ENCODE results near the gene RAPGEF1. TPM values are rescaled to one million over a fixed set of nuclear protein-coding genes. Genes with fewer than 3 reads are reported as not detected.

Gene RAPGEF1
- total and polyA plus RNA-seq, 2 donors (not counting 3 experiments of a cell fraction or from before 2014, with no cell fraction given): 50.0 to 124 TPM

DNA sequence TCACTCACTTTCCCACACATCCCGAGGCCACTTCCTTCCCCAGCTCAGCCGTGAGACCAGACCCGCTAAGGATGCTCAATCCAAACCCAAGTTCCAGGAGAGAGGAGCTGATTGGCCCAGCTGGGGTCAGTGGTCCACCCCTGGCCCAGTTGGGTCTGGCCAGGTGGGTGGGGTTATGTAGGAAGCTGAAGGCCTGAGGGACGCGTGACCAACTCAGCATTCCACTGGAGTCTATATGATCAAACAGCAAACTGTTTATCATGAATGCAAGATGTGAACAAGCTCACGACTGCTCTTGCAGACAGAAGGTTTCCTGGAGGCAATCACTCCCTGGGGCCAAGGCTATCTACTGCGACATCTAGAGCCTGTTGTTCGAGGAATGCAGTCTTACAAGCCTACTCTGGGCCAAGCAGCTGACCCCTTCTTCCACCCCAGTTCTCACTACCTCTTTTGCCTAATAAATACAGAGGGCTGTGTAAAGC, 4.9 kb upstream of the RAPGEF1 start:
- Histone ChIP-seq H3K4me3 (replicated peaks in 1 of 3; ENCODE audit: insufficient read depth in 1 of 3, low read depth in 1 of 3, low read length in 3 of 3) (no peak overlapping the region), H4K20me1 (replicated peaks; ENCODE audit: control insufficient read depth, extremely low read depth, insufficient read depth, low read length) (no peaks in the 10 kb centered on the region), H3K9me3 (replicated peaks; ENCODE audit: control insufficient read depth, insufficient read depth, low read length) (no peaks in the 10 kb centered on the region), H3K9ac (replicated peaks; ENCODE audit: extremely low read depth, insufficient read depth, low read length) (no peak overlapping the region), H3K4me1 (ENCODE audit: control insufficient read depth, extremely low read depth, insufficient read depth, low read length) (no peaks in the 10 kb centered on the region), H3K9me1 (replicated peaks; ENCODE audit: control insufficient read depth, extremely low read depth, insufficient read depth, low read length) (no peaks in the 10 kb centered on the region), H3K36me3 (ENCODE audit: control insufficient read depth in 2 of 2, extremely low read depth in 1 of 2, insufficient read depth in 2 of 2, low read length in 2 of 2) (no peaks in the 10 kb centered on the region), H3K27me3 (ENCODE audit: control insufficient read depth in 2 of 2, insufficient read depth in 2 of 2, low read length in 2 of 2) (no peaks in the 10 kb centered on the region), H3K4me2 (ENCODE audit: insufficient read depth, low read length) (no peak overlapping the region), H2AFZ (ENCODE audit: low read depth, low read length) (no peak overlapping the region), H3K79me2 (ENCODE audit: control insufficient read depth, insufficient read depth, low read length) (no peaks in the 10 kb centered on the region), H3K27ac (ENCODE audit: insufficient read depth, low read depth, low read length) (no peak overlapping the region)
- ChIA-PET POLR2A (no interaction called here), CTCF (interaction anchor here (0.8 to 10.0 kb wide), 7 partner anchors 9 to 516 kb away, joined by 3 to 89 read pairs (median 3); no protein-coding TSS in a partner anchor)
- FAIRE-seq: no peak
- DNase-seq (ENCODE audit: low read depth, low spot score): no peak
- no TSS peak for BruUV-seq (replicated peaks)
- TF ChIP-seq MYC (IDR thresholded peaks at IDR 0.05; ENCODE audit: low read depth, low read length) (no peak), GATA2 (IDR thresholded peaks at IDR 0.05; ENCODE audit: insufficient read depth, insufficient read length, low read depth, low read length) (no peak), POLR2AphosphoS5 (IDR thresholded peaks at IDR 0.05; ENCODE audit: insufficient read depth, low read depth, low read length) (no peak), MAX (IDR thresholded peaks at IDR 0.05; ENCODE audit: insufficient read depth, insufficient read length) (no peak), JUN (IDR thresholded peaks at IDR 0.05; ENCODE audit: borderline replicate concordance, insufficient read depth, insufficient read length, low read depth) (no peak), EZH2 (IDR thresholded peaks at IDR 0.05; ENCODE audit: borderline replicate concordance, low read depth, low read length, severe bottlenecking) (no peak), FOS (IDR thresholded peaks at IDR 0.05; ENCODE audit: borderline replicate concordance, insufficient read depth, low read length) (no peak), POLR2A (IDR thresholded peaks at IDR 0.05; ENCODE audit: low read depth, low read length) (no peak)
- TF ChIP-seq, protein P1, sequence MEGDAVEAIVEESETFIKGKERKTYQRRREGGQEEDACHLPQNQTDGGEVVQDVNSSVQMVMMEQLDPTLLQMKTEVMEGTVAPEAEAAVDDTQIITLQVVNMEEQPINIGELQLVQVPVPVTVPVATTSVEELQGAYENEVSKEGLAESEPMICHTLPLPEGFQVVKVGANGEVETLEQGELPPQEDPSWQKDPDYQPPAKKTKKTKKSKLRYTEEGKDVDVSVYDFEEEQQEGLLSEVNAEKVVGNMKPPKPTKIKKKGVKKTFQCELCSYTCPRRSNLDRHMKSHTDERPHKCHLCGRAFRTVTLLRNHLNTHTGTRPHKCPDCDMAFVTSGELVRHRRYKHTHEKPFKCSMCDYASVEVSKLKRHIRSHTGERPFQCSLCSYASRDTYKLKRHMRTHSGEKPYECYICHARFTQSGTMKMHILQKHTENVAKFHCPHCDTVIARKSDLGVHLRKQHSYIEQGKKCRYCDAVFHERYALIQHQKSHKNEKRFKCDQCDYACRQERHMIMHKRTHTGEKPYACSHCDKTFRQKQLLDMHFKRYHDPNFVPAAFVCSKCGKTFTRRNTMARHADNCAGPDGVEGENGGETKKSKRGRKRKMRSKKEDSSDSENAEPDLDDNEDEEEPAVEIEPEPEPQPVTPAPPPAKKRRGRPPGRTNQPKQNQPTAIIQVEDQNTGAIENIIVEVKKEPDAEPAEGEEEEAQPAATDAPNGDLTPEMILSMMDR (IDR thresholded peaks at IDR 0.05; ENCODE audit: extremely low read depth in 1 of 2, insufficient read depth in 1 of 2, low read depth in 1 of 2, low read length in 2 of 2): no peak
- intact Hi-C loops (cut with micrococcal nuclease) (loop anchor here (5.0 kb wide), 1 partner anchor 392 kb away; no protein-coding TSS in a partner anchor), dilution Hi-C loops (cut with MboI; ENCODE audit: extremely low pct_ligation_motif_present, low sequenced_read_pairs) (no loop called here)
